DMS153 (cell line): ENCODE results near the gene BAHCC1.
A peak's percentile ranks its signal among the peaks of the same experiment; 100 is the strongest.

Source experiments
- DNase-seq: peaks from one replicate; lab custom pipeline; 2025; lab: John Stamatoyannopoulos, UW

Gene BAHCC1

DNA sequence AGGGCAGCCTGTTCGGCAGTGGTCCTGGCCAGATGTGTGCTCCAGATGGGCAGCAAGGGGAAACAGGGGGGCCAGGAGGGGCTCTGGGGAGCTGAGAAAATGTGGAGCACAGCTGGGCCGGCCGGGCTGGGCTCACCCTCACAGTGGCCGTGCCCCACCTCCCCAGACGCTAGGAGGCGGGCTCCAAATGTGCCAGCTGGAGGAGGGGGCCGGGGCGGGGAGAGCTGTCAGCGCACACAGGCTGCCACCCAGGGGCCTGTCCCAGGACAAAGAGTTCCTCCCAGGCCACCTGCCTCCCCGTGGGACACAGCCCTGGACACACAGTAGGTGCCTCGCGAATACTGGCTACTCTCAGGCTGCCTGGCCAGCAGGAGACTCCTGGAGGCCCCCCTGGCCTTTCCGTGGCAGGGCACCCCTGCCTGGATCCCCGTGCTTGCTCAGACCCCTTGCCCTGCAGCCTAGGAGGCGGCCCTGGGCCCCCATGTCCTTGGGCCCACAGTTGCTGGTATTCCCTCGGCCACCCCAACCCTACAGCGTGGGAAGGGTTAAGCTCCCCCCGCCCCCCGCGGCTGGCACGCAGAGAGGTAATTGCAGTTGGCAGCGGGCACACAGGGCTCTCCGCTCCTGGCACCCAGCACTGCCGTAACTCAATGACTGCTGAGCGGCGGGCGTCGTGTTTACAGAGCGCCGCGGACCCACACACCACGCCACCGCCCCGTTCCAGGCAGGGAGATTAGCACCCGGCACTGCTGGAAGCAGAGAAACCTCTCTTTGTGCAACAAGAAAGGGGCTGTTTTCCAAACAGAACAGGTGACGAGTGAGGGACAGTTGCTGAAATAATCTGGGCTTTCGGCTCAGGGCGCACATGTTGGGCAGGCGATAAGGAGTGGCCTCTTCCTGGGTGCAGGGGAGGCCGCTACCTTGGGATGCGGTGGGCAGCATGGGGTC, 32.2 kb downstream of the BAHCC1 start:
- peak; percentile 84 for DNase-seq

DNA sequence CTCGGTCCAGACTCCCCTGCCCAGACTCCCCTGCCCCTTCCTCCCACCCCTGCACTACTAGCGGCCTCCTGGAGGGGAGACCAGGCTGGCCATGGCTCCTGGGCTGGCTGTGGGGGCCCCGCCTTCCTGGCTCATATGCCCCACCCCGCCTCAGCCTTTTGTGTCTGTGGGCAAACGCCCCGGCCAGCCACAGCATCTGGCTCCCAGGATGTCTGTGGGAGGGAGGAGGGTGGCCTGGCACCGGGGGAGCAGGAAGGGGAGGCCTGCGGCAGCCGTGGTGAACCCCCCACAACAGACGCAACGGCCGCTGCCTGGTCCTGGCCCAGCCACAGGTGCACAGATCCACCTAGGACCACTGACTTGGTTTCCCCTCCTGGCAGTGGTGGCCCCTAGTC, 32.9 kb downstream of the BAHCC1 start:
- DNase-seq: peak; percentile 45

DNA sequence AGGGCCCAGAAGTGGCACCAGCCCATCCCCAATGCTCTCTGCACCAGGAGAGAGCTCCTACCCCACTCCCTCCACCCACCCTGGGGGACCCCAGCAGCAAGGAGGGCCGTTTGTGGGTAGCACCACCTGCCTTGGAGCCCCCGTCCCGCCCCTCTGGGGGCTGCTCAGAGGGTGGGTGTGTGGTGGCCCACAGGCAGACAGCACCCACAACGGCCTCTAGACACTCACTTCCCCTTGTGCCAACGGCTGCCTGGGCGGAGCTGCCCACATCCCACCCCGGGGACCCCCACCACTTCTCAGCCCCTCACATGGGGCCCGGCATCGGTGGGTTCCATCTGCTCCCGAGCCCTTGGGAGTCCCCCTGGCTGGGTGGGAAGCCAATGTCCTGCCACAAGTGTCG, 33.3 kb downstream of the BAHCC1 start:
- no peak for DNase-seq

DNA sequence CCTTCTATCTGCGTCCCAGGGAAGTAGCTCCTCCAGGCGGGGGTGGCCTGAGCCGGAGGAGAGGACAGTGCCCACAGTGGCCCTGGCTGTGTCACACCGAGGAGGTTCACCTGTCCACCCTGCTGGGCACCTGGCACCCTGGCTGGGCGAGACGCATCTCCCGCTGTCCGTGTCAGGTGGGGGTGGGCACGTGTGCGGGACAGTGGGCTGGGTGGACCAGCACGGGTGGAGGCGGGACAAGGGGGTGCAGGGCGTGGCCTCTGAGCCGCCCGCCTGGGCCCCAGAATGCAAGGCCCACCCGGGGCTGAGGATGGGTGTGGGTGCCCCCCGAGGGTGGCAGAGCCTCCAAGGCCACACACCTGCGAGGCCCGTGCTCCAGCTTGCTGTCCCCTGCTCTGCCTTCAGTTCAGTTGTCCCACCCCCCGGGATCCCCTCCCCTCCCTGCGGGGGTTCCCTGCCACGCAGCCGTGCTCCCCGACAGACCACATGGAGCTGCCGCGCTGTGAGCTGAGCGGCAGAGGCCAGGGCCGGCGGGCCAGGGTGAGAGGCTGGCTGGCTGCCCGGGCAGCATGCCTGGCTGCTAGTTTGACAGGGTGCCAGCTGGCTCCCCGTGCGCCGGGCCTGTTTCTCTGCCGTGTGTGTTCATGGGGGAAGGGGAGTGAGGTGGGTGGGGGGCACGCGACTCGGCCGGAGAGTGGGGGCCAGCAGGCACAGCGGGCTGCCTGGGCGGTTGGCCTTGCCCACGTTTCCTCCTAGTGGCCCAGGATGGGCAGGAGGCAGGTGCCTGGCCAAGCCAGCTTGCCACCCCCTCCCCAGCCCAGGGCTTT, 33.9 kb downstream of the BAHCC1 start:
- DNase-seq: peak; percentile 72

DNA sequence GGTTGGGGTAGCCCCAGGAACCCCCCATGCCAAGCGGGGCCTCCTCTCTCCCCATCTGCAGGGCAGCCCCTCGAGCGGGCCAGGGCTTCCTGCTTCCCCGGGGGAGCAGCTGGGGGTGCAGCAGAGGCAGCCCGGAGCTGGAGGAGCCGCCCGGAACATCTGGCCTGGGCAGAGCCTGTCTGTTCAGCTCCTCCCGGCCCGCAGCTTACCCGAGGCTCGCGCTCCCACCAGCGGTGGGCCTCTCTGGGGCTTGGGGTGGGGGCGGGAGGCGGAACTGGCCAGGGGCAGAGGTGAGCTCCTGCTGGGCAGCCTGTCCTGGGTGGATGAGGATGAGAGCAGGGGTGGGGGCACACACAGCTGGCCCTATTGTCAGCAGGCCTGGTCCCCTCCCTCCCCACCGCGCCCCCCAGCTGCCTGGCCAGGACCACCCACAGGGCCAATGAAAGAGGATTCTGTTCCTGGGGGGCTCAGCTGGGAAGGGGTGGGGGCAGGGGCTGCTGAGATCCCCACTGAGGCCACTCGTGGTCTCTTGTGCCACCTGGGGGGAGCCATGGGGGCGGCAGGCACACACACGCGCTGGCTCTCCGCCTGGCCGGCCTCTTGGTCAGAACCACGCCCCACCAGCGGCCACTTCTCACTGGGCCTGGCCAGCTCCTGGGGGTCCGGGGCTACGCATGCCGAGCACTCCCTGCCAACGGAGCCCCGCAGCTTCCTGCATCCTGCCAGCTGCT, 34.7 kb downstream of the BAHCC1 start:
- no peak for DNase-seq

DNA sequence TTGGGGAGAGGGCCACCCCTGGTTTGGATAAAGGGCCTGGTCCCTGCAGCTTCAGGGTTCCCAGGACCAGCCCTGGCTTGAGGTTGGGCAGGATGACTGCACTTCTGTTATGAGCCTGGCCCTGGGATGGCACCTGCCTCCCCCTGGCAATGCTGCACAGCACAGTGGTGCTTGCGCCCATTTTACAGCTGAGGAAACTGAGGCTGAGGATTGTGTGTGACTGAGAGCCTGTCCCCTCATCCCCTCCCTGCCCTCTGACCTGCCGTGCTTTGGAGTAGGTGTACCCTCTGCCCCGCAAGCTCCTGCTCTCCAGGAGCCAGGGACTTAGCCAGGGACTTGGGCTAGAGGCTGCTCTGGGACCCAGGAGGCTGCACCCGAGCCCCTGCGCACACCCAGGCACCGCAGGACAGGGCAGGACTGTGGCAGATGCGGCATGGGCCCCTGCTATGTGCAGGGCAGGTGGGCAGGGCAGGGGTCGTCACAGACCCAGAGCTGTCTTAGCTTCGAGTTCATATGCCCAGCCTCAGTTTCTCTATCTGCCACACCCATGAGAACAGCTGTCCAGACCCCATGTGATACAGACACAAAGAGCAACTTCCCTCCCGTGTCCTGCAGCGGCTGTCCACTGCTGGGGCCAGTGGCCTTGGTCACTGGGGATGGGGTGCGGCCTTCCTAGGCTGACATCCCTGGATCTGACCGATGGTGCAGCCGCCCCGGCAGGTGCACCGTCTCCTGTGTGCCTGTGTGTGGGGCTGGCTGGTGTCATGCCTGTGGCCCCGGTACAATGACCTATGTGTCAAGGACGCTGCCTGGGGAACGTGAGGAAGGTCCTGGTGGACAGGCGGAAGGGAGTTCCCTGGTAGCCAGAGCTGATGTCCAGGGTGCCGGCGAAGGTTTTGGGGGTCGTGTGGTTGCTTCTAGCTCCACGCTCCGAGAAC, 36.6 kb downstream of the BAHCC1 start:
- no peak for DNase-seq

DNA sequence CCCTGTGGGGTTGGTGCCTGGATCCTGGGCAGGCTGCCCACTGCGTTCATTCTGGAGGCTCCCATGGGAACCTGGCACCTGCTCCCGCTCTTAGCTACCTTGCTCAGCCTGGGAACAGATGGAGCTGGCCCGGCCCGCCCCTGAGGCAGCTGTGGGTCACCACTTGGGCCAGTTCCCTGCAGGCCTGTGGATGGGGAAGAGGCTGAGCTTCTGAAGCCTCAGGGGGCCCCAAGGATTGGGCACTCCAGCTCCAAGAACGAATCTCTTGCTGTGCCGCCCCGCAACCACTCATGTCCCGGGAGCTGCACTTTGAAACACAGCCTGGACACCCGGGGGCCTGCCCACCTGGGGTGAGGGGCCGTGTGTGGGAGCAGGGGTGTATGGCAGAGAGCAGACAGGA, 37.7 kb downstream of the BAHCC1 start:
- DNase-seq: peak; percentile 88

DNA sequence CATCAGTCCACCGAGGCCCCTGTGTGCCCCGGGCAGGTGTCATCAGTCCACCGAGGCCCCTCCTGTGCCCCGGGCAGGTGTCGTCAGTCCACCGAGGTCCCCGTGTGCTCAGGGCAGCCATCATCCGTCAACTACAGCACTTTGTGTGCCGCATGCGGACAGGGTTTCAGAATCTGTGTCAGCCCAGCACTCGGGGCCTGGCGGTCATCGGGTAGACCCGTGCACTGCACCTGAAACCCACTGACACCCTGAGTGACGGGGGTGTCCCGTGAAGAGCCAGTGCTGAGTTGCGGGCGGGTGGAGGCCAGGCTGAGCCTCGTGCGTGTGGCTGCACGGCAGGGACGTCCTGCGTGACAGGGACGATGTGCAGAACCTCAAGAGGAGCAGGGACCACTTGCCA, 38.4 kb downstream of the BAHCC1 start:
- DNase-seq: no peak

DNA sequence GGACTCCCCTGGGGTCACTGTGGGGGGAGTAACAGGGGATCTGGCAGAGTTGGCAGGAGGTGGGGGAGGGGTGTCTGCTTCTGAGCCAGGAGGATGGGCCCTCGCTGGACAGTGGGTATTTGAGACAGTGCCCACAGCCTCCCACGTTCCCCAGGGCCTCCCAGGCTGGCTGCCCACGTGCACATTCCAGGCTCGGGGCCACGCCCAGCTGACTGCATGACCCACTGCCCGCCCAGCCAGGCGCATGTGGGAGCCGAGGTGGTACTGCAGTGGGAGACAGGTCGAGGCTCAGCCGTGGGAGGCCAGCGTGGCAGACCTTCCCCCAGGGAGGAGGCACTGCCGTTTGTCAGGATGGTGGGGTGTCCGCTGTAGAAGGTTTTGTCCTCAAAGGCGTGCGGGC, 38.8 kb downstream of the BAHCC1 start:
- DNase-seq: no peak

DNA sequence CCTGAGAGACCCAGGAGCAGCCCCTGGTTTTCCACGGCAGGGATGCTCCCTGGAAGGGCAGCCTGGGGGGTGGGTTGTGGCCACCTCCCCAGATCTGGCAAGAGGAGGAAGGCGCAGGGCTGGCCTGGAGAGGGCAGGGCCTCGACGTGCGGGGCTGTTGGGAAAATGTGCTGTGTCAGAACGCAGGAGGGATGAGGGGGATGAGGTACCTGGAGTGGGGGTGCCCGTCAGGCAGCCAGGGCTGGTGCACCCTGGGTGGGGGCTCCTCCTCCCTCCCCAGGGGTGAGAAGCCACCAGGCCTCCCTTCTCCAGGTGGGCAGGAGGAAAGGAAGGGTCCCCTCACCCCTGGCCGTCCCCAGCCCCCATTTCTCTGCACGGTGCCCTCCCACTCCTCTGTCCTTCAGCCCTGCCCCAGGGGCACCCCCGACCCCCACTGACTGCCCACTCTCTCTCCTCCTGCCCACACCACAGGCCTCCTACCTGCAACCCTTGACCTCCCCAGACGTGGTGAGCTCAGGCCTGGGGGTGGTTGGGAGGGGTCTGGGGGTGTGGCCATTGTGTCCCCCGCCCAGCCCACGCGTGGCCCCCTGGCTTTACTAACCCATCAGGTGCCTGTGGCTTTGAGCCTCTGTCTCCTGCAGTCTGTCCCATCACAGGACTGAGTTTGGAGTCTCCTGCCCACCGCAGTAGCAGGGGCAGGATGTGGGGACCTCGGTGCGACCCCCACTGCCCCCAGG, 39.6 kb downstream of the BAHCC1 start:
- DNase-seq: no peak

DNA sequence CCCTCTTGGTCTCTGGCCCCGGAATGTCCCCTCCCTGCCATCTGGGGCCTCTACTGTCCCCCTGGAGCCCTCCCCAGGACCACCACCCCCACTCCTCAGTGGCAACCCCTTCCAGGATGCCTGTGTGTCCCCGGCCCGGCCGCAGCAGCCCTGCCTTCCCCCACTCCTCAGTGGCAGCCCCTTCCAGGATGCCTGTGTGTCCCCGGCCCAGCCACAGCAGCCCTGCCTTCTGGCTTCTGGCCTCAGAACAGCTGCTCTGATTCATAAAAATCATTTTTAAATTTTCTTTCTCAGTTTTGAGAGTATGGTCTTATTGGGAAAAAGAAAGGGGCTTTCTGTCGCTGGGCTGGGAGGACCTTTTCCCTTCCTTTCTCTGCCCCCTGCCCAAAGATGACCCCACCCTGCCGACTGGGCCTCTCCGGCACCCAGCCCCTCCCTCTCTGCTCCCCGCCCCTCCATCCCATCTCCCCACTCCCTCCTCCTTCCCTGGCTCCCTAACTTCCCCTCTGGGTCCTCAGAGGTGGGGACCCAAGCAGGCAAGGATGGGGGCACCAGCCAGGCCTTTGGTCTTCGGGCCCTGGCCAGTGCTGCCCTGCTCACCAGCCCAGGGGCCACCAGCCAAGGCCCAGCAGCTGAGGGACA, 40.5 kb downstream of the BAHCC1 start:
- no peak for DNase-seq

DNA sequence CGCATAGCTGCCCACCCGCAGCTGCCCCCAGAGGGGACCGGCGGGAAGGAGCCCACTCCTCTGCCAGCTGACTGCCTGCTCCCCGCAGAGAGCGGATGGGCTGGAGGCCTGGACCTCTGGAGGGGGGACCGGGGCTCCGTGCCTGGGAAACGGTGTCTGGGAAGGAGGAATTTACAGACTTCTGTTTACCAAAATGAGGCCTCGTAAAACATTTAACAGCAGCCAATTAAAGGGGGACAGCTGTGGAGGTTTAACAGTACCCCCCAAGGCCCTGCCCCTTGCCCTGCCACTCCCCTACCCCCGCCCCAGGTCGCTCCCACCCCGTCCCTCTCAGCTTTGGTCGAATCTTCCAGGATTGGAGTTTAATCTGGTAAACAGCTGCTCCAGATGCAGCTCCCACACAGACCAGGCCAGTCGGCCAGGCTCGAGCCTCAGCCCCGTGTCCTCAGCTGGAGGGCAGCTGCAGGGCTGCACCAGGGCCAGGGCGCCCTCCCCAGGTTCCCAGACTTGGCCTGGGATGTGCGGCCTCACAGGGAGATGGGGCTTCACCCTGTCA, 41.1 kb downstream of the BAHCC1 start:
- DNase-seq: no peak

DNA sequence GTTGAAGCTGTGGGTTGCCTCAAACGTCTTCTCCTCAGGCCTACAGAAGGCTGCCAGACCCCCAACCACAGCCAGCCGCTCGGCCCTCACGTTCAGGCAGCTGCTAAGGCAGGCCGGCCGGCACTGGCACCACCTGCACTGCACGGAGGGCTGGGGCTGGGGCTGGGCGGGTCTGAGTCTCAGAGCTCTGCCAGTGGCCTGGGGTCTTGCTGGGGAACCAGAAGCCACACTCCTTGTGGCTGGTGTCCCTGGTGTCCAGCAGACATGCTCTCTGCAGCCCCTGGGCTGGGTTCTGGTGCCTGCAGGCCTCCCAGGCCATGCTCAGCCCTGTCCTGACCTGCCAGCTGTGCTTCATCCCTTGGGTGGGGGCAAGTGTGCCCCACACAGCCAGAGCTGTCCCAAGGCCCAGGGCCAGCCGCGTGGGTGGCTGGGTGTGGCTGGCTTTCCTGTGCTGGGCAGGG, 42.0 kb downstream of the BAHCC1 start:
- DNase-seq: no peak

DNA sequence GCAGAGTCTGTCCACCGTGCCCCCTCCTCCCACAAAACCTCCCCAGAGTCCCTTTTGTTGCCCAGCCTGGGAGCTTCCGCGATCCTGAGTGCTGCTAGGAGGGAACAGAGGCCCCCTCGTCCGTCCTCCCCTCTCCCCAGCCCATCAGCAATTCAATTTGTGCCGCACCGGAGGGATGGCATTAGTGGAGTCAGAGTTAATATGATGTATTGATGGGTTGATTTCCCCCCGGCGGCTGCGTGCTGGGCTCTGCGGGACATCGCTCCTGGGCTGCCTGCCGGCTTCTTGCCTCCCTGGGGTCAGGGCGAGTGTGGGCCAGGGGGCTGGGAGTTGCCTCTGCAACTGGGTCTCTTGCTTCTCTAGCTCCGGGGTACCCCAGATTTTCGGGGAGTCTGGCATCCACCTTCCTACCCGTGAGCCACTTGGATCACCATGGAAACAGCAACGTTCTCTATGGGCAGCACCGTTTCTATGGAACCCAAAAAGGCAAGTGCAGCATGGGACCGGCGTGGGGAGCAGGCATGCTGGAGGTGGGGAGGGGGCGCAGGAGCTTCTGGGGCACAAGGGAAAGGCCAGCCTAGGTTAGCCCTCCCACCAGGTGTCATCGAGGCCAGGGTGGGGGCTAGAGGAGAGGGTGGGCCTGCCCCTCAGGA, 42.9 kb downstream of the BAHCC1 start:
- no peak for DNase-seq

DNA sequence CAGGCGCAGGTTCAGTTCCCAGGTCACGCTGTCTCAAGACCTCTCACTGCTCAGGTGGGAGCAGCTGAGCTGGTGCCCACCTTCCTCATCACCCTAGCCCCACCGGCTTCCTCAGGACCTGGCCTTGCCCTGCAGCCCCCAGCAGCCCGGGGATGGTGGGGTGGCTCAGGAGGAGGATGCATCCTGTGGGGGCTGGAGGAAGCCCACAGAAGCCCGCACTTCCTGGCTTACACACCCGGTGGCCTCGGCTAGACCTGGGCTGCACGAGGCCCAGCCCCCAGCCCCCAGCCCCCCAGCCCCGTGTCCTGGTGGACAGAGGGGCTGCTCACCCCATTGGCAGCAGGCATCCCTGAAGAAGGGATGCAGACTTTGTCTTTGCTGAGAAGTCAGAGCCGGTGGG, 43.4 kb downstream of the BAHCC1 start:
- DNase-seq: no peak

DNA sequence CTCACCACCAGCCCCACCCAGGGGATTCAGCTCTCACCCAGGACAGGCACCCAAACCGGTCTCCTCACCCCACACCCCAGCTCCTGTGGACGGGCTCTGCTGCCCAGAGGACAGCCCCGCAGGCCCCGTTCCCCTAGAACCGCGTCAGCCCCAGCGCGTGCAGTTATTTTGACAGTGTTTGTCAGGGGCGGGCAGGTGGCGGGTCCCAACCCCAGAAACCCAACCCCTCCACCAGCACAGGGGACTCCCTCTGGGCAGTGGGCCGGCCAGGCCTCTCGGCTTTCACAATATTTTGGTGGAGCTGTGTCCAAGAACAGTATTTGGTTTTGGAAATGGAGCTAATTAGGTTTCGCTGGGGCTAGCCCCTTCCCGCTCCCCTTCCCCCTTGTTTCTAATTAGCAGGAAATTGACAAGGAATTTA, 44.8 kb downstream of the BAHCC1 start:
- DNase-seq: no peak

DNA sequence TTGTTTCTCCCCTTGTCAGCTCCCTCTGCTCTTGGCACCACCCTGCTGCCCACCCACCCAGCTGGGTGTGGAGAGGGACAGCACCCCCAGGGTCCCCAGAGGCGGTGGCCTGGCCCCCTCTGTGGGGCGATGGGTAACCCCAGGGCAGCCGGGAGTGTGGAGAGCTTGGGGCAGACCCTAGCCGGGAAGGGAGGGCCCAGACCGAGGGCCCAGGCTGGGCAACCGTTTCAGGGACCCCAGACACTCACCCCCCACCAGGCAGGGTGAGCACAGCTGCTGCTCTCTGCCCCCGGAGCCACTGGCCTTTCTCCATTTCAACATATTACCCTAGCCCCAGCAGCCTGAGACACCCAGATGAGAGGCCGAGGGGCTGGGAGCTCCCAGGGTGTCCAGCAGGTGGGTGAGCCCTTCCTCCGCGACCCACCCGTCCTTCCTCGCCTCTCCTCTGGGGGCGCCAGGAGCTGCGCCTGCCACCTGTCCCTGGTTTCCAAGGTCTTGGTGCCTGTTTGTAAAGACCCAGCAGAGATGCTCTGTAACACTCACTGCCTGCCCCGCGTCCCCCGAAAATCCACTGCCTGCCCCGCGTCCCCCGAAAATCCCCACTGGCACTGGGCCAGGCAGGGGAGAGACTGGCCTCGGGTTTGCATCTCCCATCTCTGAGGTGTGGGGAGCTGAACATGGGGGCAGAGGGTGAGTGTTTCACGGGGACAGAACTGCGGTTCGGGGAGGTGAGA, 45.4 kb downstream of the BAHCC1 start:
- DNase-seq: no peak

DNA sequence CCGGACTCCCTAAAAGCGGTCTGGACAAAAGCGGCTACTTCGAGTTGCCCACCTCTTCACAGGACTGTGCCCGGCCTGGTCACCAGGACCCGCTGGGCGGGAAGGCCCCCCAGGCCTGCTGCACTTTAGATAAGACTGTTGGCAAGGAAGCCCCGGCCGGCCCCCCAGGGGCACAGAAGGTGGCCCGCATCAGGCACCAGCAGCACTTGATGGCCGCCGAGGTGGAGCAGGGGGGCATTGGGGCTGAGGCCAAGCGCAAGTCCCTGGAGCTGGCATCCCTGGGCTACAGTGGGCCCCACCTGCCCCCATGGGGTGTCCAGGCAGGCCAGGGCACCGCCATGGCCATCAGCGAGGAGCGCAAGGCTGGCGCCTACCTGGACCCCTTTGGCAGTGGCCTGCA, 47.5 kb downstream of the BAHCC1 start:
- no peak for DNase-seq
